Neural crest cell (in vitro differentiated cells): ENCODE results near the gene MCM5. TPM values are rescaled to one million over a fixed set of nuclear protein-coding genes. Genes with fewer than 3 reads are reported as not detected.

Source experiments
- DNase-seq: peaks from one replicate; pipeline ENCODE4 v3.0.0; 2021; ENCODE audit warnings: low read depth, mixed read lengths, low spot score
- H3K27ac Mint-ChIP-seq: one replicate; pipeline ENCODE4 v1.8.0; 2021; ENCODE audit warnings: mild to moderate bottlenecking, mixed read lengths; ENCODE audit not compliant: unreplicated experiment
- H3K27me3 Mint-ChIP-seq: 2 replicates; pipeline ENCODE4 v1.8.0; 2021; ENCODE audit warnings: low read depth, mild to moderate bottlenecking, mixed read lengths
- H3K36me3 Mint-ChIP-seq: 2 replicates; pipeline ENCODE4 v1.8.0; 2021; ENCODE audit warnings: low read depth, mild to moderate bottlenecking, mixed read lengths
- H3K4me1 Mint-ChIP-seq: 2 replicates; pipeline ENCODE4 v1.8.0; 2021; ENCODE audit warnings: mixed read lengths
- H3K4me3 Mint-ChIP-seq: one replicate; pipeline ENCODE4 v1.8.0; 2021; ENCODE audit warnings: mild to moderate bottlenecking, mixed read lengths
- H3K9me3 Mint-ChIP-seq: 2 replicates; pipeline ENCODE4 v1.8.0; 2021; ENCODE audit warnings: mixed read lengths
- total RNA-seq: library from RNA; stranded (reverse); gene quantifications from 2 replicates; pipeline ENCODE4 v1.2.1, GENCODE V29; 2021
- TF ChIP-seq, protein P1 (sequence below): fragments of 200-600 bp; sonication (generic); conservative IDR thresholded peaks from 2 replicates; pipeline ENCODE4 v1.5.0; 2021; ENCODE audit warnings: antibody characterized with exemption, mild to moderate bottlenecking

The MCM5 gene
- total RNA-seq, 1 donor from 2014 or later = 187 TPM

DNA sequence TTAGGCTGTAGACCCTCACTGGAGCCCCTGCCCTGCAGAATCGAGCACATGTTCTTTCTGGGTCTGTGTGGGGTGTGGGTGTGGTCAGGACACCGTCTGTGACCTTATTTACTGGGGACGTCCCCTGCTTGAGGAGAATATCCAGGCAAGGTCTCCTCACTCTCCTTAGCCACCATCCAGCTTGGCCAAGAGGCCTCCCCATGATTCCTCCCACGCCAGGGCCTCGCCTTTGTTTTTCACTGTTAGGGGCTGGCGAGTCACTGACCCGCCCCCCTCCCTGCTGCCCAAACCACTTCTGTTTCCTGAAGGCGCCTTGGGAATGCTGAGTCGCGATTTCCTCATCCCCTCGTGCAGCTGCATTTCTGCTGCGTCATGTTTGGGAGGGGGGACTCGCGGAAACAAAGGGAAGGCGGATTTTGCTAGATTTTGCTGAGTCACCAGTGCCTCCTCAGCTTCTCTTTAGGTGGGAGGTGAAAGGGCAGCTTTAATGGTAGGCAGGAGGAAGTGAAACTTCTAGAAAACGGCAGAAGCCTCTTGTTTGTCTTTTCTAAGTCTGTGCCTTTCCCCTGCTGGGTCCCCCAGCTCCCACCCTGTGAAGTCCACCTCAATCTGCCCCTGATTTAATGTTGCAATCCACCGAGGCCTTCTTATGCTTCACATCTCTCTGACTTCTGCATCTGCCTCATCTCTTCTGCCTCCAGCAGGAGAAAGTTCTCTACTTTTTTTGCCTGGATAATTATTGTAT lies 23.0 kb upstream of the MCM5 start:
- Mint-ChIP-seq H3K4me1 (peaks cover 59% of the 10 kb centered on the region), H3K9me3 (no peaks in the 10 kb centered on the region), H3K36me3 (no peaks in the 10 kb centered on the region), H3K27ac (peak overlapping the region; percentile 97), H3K27me3 (peaks cover 13% of the 10 kb centered on the region), H3K4me3 (peak overlapping the region; percentile 80)
- TF ChIP-seq, protein P1, sequence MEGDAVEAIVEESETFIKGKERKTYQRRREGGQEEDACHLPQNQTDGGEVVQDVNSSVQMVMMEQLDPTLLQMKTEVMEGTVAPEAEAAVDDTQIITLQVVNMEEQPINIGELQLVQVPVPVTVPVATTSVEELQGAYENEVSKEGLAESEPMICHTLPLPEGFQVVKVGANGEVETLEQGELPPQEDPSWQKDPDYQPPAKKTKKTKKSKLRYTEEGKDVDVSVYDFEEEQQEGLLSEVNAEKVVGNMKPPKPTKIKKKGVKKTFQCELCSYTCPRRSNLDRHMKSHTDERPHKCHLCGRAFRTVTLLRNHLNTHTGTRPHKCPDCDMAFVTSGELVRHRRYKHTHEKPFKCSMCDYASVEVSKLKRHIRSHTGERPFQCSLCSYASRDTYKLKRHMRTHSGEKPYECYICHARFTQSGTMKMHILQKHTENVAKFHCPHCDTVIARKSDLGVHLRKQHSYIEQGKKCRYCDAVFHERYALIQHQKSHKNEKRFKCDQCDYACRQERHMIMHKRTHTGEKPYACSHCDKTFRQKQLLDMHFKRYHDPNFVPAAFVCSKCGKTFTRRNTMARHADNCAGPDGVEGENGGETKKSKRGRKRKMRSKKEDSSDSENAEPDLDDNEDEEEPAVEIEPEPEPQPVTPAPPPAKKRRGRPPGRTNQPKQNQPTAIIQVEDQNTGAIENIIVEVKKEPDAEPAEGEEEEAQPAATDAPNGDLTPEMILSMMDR = no peak
- DNase-seq = peak; percentile 80

GRCh38 chr22:35377735-35378134 lies 22.2 kb upstream of the MCM5 start:
- DNase-seq = no peak
- no peaks in the 10 kb centered on the region for H3K36me3 Mint-ChIP-seq
- H3K4me1 Mint-ChIP-seq = peaks cover 56% of the 10 kb centered on the region

DNA sequence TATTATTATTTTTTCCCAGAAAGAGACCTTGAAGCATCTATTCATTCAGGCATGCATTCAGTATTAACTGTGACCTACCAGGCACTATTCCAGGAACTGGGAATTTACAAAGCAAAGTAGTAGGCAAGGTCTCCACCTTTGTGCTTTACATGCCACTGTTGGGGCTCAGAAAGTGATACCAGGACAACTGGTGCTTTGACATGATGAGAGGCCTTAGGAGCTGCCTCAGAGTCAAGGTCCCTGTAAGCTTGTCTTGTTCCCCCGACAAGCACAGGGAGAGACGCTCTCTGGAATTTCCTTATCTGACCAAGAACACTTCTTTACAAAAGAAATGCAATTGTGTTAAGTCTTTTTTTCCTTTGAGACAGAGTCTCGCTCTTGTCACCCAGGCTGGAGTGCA lies 21.3 kb upstream of the MCM5 start:
- H3K36me3 Mint-ChIP-seq = no peaks in the 10 kb centered on the region
- H3K4me3 Mint-ChIP-seq = no peak overlapping the region
- H3K9me3 Mint-ChIP-seq = no peaks in the 10 kb centered on the region
- H3K27ac Mint-ChIP-seq = no peak overlapping the region
- DNase-seq = no peak
- TF ChIP-seq, protein P1 = no peak
- H3K27me3 Mint-ChIP-seq = peaks cover 12% of the 10 kb centered on the region
- peaks cover 56% of the 10 kb centered on the region for H3K4me1 Mint-ChIP-seq

More at GRCh38 chr22:35377735-35378134, 22.2 kb upstream of the MCM5 start:
- H3K27me3 Mint-ChIP-seq = peaks cover 12% of the 10 kb centered on the region
- peak overlapping the region; percentile 97 for H3K27ac Mint-ChIP-seq
- H3K9me3 Mint-ChIP-seq = no peaks in the 10 kb centered on the region
- H3K4me3 Mint-ChIP-seq = peak overlapping the region; percentile 80
- TF ChIP-seq, protein P1 = no peak

- DNase-seq = no peak
- no peaks in the 10 kb centered on the region for H3K36me3 Mint-ChIP-seq
- H3K27me3 Mint-ChIP-seq = peaks cover 12% of the 10 kb centered on the region
- TF ChIP-seq, protein P1 = no peak
- H3K4me1 Mint-ChIP-seq = peaks cover 52% of the 10 kb centered on the region
- no peaks in the 10 kb centered on the region for H3K9me3 Mint-ChIP-seq
- peak overlapping the region; percentile 37 for H3K27ac Mint-ChIP-seq
- H3K4me3 Mint-ChIP-seq = peak overlapping the region; percentile 49
Measured at GRCh38 chr22:35379146-35379993, 20.6 kb upstream of the MCM5 start.

DNA sequence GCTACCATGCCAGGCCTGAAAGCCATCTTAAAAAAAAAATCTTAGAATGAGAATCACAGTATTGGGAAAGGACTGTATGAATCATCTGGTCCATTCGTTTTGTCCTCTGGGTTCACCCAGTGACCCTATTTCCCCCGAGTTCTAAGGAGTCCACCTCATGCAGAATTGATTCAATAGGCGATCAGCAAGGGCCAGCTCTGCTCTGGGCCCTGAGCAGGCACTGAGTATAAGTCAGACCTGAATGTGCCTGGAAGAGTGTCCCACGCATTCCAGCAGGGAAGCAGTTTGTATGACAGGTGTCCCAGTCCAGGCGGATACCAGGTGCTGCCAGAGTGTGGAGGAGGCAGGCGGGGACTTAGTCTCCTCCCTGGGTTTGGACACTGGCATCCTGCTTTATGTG lies 19.9 kb upstream of the MCM5 start:
- peak overlapping the region; percentile 50 for H3K4me3 Mint-ChIP-seq
- H3K9me3 Mint-ChIP-seq = no peaks in the 10 kb centered on the region
- peaks cover 52% of the 10 kb centered on the region for H3K4me1 Mint-ChIP-seq
- no peak for DNase-seq
- H3K27ac Mint-ChIP-seq = peak overlapping the region; percentile 37
- H3K27me3 Mint-ChIP-seq = peaks cover 12% of the 10 kb centered on the region
- no peaks in the 10 kb centered on the region for H3K36me3 Mint-ChIP-seq
- TF ChIP-seq, protein P1 = no peak
